Measurements from ENCODE around the gene SLC8A2.

SLC8A2 gene, protein sequence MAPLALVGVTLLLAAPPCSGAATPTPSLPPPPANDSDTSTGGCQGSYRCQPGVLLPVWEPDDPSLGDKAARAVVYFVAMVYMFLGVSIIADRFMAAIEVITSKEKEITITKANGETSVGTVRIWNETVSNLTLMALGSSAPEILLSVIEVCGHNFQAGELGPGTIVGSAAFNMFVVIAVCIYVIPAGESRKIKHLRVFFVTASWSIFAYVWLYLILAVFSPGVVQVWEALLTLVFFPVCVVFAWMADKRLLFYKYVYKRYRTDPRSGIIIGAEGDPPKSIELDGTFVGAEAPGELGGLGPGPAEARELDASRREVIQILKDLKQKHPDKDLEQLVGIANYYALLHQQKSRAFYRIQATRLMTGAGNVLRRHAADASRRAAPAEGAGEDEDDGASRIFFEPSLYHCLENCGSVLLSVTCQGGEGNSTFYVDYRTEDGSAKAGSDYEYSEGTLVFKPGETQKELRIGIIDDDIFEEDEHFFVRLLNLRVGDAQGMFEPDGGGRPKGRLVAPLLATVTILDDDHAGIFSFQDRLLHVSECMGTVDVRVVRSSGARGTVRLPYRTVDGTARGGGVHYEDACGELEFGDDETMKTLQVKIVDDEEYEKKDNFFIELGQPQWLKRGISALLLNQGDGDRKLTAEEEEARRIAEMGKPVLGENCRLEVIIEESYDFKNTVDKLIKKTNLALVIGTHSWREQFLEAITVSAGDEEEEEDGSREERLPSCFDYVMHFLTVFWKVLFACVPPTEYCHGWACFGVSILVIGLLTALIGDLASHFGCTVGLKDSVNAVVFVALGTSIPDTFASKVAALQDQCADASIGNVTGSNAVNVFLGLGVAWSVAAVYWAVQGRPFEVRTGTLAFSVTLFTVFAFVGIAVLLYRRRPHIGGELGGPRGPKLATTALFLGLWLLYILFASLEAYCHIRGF
- 0 to 0.24 (median 0.06) reads per million in 9 experiments for total RNA-seq

- ATAC-seq (replicated peaks) (peak; percentile 85), DNase-seq (peak; percentile 47 to 50 (median 48))
- H3K27me3 Mint-ChIP-seq = peaks cover 51 to 80% of the 10 kb centered on the region in 2 donors
- peaks cover 4 to 16% of the 10 kb centered on the region in 2 donors for H3K4me1 Mint-ChIP-seq (ENCODE audit: low read depth in 2 of 2)
- peaks cover 11% of the 10 kb centered on the region for H3K36me3 Mint-ChIP-seq (ENCODE audit: insufficient read depth)
- H3K27ac Mint-ChIP-seq = peak within 1 kb of the TSS in 1 of 2 donors; percentile 9
- H3K9me3 Mint-ChIP-seq = no peaks in the 10 kb centered on the region
- peak within 1 kb of the TSS; percentile 24 to 54 for H3K4me3 Mint-ChIP-seq
These were observed at the start of gene SLC8A2 for GRCh38 chr19:47471733-47472457. Gene SLC8A2, minus strand, starts transcription at chr19:47471893. Its CDS starts 5,490 bp downstream, at chr19:47466403.

DNA sequence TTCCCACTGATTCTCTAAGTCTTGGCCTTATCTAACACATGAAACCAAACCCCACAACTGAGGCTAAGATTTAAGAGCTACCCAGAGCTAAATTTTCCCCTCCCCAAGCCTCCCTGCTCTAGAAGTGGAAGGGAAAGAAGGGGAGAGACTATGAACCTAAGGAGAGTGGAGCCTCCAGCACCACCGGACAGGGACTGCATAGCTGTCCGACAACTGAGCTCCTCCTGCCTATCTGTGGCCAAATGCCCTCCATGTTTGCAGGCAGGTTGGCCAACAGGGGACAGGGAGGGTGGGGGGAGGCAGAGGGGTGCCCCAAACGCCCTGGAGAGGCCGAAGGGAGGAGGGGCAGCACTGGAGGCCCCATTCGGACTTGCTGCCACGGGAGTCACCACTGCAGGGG is 49.1 kb upstream of the SLC8A2 start:
- H3K27me3 Mint-ChIP-seq = peaks cover 8 to 16% of the 10 kb centered on the region in 2 donors
- no peak overlapping the region for H3K27ac Mint-ChIP-seq
- DNase-seq = no peak
- peaks cover 30 to 48% of the 10 kb centered on the region in 2 donors for H3K4me1 Mint-ChIP-seq (ENCODE audit: low read depth in 2 of 2)
- H3K9me3 Mint-ChIP-seq = no peaks in the 10 kb centered on the region
- no peak overlapping the region for H3K4me3 Mint-ChIP-seq
- H3K36me3 Mint-ChIP-seq (ENCODE audit: insufficient read depth) = peaks cover 11% of the 10 kb centered on the region
- no peak for ATAC-seq (replicated peaks)

GRCh38 chr19:47520343-47520806 is 48.7 kb upstream of the SLC8A2 start:
- no peak for ATAC-seq (replicated peaks)
- Mint-ChIP-seq H3K27me3 (peaks cover 8 to 16% of the 10 kb centered on the region in 2 donors), H3K9me3 (no peaks in the 10 kb centered on the region), H3K36me3 (ENCODE audit: insufficient read depth) (peaks cover 16% of the 10 kb centered on the region), H3K4me1 (ENCODE audit: low read depth in 2 of 2) (peaks cover 35 to 53% of the 10 kb centered on the region in 2 donors), H3K27ac (no peak overlapping the region), H3K4me3 (peak overlapping the region in 1 of 2 donors; percentile 46)
- DNase-seq = no peak

DNA sequence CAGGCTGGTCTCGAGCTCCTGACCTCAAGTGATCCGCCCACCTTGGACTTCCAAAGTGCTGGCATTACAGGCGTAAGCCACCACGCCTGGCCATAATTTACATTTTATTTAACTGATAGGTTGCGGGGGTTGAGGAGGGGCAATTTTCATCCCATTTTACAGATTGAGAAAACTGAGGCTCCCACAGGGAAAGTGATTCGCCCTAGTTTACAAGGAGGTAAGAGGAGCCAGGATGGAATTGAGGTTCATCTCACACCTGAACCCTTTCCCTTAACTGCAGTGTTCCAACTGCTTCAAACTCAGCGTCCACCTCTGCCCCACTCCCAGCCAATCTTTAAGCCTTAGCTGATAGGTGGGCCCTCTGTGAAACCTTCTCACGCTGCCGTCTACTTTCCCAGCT is 47.2 kb upstream of the SLC8A2 start:
- H3K4me3 Mint-ChIP-seq = peak overlapping the region; percentile 20 to 51
- peaks cover 45 to 63% of the 10 kb centered on the region in 2 donors for H3K4me1 Mint-ChIP-seq (ENCODE audit: low read depth in 2 of 2)
- no peak for ATAC-seq (replicated peaks)
- H3K27ac Mint-ChIP-seq = no peak overlapping the region
- DNase-seq = no peak
- H3K27me3 Mint-ChIP-seq = peaks cover 6 to 14% of the 10 kb centered on the region in 2 donors
- H3K36me3 Mint-ChIP-seq (ENCODE audit: insufficient read depth) = peaks cover 31% of the 10 kb centered on the region
- no peaks in the 10 kb centered on the region for H3K9me3 Mint-ChIP-seq

DNA sequence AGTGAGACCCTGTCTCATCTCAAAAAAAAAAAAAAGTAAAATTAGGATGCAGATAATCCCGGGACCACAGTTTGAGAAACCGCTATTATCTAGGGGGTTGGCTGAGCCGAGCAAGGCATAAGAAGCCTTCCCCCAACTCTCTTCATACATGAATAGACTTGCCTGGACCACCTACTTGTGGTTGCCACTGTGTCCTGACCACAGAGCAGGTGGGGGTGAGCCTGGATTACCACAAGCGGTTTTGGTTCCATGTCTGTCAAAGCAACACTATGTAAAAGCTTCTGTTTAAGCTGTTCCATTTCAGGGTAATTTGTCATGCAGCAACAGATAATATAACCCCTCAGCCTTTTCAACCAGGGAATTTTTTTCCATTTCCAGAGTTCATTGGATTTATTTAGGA is 46.4 kb upstream of the SLC8A2 start:
- peaks cover 38% of the 10 kb centered on the region for H3K36me3 Mint-ChIP-seq (ENCODE audit: insufficient read depth)
- DNase-seq (peak; percentile 43 to 64 (median 50)), ATAC-seq (replicated peaks) (peak; percentile 5)
- no peaks in the 10 kb centered on the region for H3K9me3 Mint-ChIP-seq
- peaks cover 0 to 8% of the 10 kb centered on the region in 2 donors for H3K27me3 Mint-ChIP-seq
- peaks cover 51 to 70% of the 10 kb centered on the region in 2 donors for H3K4me1 Mint-ChIP-seq (ENCODE audit: low read depth in 2 of 2)
- peak overlapping the region; percentile 59 to 60 for H3K4me3 Mint-ChIP-seq
- H3K27ac Mint-ChIP-seq = peak overlapping the region; percentile 76 to 100

DNA sequence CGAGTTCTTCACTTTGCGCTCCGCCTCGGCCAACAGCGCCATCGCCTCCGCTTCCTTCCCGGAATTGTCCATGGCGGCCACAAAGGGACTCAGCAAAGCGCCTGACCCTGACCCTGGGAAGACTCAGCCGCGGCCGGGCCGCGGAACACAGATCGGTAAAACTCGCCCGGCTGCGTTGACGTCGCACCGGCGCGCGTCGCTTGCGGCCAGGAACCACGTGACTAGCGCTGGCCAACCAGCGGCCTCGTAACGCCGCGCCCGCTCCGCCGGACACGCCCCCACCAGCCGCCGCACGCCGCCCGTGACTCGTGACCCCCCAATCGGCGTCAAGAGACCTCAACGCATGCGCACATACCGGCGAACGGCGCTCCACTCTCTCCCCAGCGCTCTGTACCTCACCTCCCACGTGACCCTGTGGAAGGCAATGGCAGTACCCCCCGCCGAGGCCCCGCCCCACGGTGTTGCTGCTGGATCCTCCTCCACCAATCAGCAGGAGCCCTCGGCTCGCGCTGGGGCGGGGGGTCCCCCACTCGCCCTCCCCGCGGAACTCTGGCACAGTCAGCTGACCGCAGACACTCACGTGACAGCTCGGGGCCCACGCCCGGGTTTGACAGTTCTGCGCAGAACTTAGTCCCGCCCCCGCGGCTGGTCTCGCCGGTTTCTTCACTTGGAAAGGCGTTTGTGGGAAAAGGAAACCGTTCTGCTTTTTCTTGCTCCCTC is 43.3 kb upstream of the SLC8A2 start, which contains the start of gene NAPA:
TSS of gene NAPA (minus strand) at position 195 of the 720 bp plus-strand sequence. CDS start at position 72, 123 bp downstream.
- Mint-ChIP-seq H3K9me3 (no peaks in the 10 kb centered on the region), H3K4me1 (ENCODE audit: low read depth in 2 of 2) (peaks cover 70 to 88% of the 10 kb centered on the region in 2 donors), H3K4me3 (peak within 1 kb of the TSS; percentile 99), H3K27ac (peak within 1 kb of the TSS; percentile 99 to 100), H3K36me3 (ENCODE audit: insufficient read depth) (peaks cover 54% of the 10 kb centered on the region), H3K27me3 (no peaks in the 10 kb centered on the region)
- ATAC-seq (replicated peaks) = peak; percentile 86
- DNase-seq = peak; percentile 100

- peaks cover 68 to 89% of the 10 kb centered on the region in 2 donors for H3K4me1 Mint-ChIP-seq (ENCODE audit: low read depth in 2 of 2)
- H3K27me3 Mint-ChIP-seq = no peaks in the 10 kb centered on the region
- H3K36me3 Mint-ChIP-seq (ENCODE audit: insufficient read depth) = peaks cover 56% of the 10 kb centered on the region
- peak overlapping the region; percentile 99 for H3K4me3 Mint-ChIP-seq
- DNase-seq (no peak), ATAC-seq (replicated peaks) (no peak)
- H3K27ac Mint-ChIP-seq = peak overlapping the region; percentile 99 to 100
- no peaks in the 10 kb centered on the region for H3K9me3 Mint-ChIP-seq
These were observed 42.6 kb upstream of the SLC8A2 start for GRCh38 chr19:47514151-47514868.

GRCh38 chr19:47512948-47513319 is 41.2 kb upstream of the SLC8A2 start:
- Mint-ChIP-seq H3K9me3 (no peaks in the 10 kb centered on the region), H3K27ac (peak overlapping the region; percentile 99 to 100), H3K36me3 (ENCODE audit: insufficient read depth) (peaks cover 52% of the 10 kb centered on the region), H3K27me3 (no peaks in the 10 kb centered on the region), H3K4me1 (ENCODE audit: low read depth in 2 of 2) (peaks cover 64 to 76% of the 10 kb centered on the region in 2 donors), H3K4me3 (peak overlapping the region; percentile 99)
- DNase-seq = no peak
- ATAC-seq (replicated peaks) = no peak

DNA sequence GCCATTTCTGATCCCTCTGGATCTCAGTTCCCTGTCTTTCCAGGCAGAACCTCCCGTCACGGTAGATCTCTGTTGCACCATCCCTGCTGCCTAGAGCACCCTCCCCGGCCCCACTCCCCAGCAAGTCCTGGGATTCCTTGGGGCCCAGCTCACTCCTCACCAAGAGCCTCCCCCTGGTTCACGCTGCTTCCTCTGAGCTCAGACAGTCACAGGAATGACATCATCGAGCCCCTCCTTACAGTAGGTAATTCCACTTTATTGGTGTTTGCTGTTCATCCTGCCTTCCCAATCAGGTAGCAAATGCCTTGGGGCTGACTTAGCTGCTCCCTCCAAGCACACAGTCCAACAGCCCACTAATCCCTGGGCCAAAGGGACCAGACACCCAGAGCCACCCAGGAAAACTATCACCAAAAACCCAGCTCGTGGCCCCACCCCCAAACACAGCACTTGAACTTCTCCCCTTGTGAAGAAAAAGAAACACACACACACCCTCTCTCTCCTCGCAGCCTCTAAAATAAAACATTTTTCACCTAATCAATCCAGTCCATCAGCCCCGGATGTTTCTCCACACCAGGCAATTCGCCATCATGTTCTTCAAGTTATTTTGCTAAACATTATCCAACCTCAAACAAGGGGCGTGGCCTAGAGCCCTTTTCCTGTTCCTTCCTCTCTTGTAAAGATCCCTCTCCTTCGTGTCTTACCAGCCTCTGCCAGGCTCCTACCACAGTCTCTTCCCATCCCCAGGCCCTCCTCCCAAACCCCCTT is 40.7 kb upstream of the SLC8A2 start:
- Mint-ChIP-seq H3K27ac (peak overlapping the region; percentile 99 to 100), H3K27me3 (no peaks in the 10 kb centered on the region), H3K36me3 (ENCODE audit: insufficient read depth) (peaks cover 57% of the 10 kb centered on the region), H3K9me3 (no peaks in the 10 kb centered on the region), H3K4me1 (ENCODE audit: low read depth in 2 of 2) (peaks cover 66 to 70% of the 10 kb centered on the region in 2 donors), H3K4me3 (peak overlapping the region; percentile 99)
- ATAC-seq (replicated peaks) (no peak), DNase-seq (no peak)

DNA sequence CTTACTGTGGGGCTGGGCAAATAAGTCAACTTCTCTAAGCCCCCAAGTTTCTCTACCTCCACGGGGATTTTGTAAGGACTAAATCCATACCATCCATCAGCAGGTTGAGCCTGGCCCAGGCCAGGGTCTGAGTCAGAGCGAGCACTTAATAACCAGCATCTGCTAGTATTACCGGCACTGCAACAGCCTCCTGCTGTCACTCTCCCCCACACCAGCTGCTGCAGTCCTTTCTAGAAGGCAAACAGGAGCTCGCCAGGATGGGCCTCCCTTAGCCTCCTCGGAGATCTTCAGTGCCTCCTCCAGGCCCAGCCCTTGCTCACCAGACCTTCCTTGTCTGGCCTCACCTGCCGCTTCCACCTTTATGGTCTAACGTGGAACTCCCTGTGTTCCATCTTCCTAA is 40.0 kb upstream of the SLC8A2 start:
- H3K27me3 Mint-ChIP-seq = no peaks in the 10 kb centered on the region
- H3K9me3 Mint-ChIP-seq = no peaks in the 10 kb centered on the region
- H3K4me1 Mint-ChIP-seq (ENCODE audit: low read depth in 2 of 2) = peaks cover 60 to 63% of the 10 kb centered on the region in 2 donors
- no peak for ATAC-seq (replicated peaks)
- no peak for DNase-seq
- peak overlapping the region; percentile 99 to 100 for H3K27ac Mint-ChIP-seq
- peak overlapping the region; percentile 99 for H3K4me3 Mint-ChIP-seq
- peaks cover 53% of the 10 kb centered on the region for H3K36me3 Mint-ChIP-seq (ENCODE audit: insufficient read depth)

GRCh38 chr19:47511128-47511517 is 39.4 kb upstream of the SLC8A2 start:
- H3K27ac Mint-ChIP-seq = no peak overlapping the region
- peaks cover 55 to 58% of the 10 kb centered on the region in 2 donors for H3K4me1 Mint-ChIP-seq (ENCODE audit: low read depth in 2 of 2)

More at GRCh38 chr19:47511128-47511517, 39.4 kb upstream of the SLC8A2 start:
- Mint-ChIP-seq H3K4me3 (no peak overlapping the region), H3K27me3 (no peaks in the 10 kb centered on the region), H3K9me3 (no peaks in the 10 kb centered on the region), H3K36me3 (ENCODE audit: insufficient read depth) (peaks cover 58% of the 10 kb centered on the region)
- ATAC-seq (replicated peaks) = no peak
- DNase-seq = no peak

Data from effector memory CD8-positive, alpha-beta T cell (primary cell).